Panc1 (cell line): ENCODE results near the gene EP300.

Experiments
- CTCF ChIP-seq: fragments of 450-650 bp; IDR thresholded peaks from 2 replicates; pipeline ENCODE4 v1.5.1; 2017; ENCODE audit warnings: mild to moderate bottlenecking
- POLR2AphosphoS5 ChIP-seq: IDR thresholded peaks from 2 replicates; pipeline ENCODE4 v1.6.1; 2012; ENCODE audit warnings: mild to moderate bottlenecking, low read depth, low read length, moderate library complexity
- SIN3A ChIP-seq: IDR thresholded peaks from 2 replicates; pipeline ENCODE4 v1.6.1; 2012; ENCODE audit warnings: low read depth, mild to moderate bottlenecking, low read length, moderate library complexity, borderline replicate concordance; ENCODE audit not compliant: insufficient read depth

GRCh38 chr22:41215926-41216325, 123.5 kb downstream of the EP300 start:
- TF ChIP-seq POLR2AphosphoS5 (no peak), CTCF (no peak), SIN3A (no peak)
